GM21619 (cell line): ENCODE measurements around the gene NT5DC4.
"Not testable (repeated sequence)": the region's sequence is repeated elsewhere in the genome, so short reads cannot be mapped to it uniquely, and the experiment has no call there.

Source experiments
- ATAC-seq: cut with Tn5 transposase; IDR thresholded peaks from one replicate; pipeline ENCODE4 v1.9.1; 2021; ENCODE audit not compliant: unreplicated experiment

The NT5DC4 gene

GRCh38 chr2:112699984-112700667 lies 20.7 kb upstream of the NT5DC4 start:
- ATAC-seq, result no peak

- ATAC-seq, result no peak
Observed at GRCh38 chr2:112701052-112701451, 19.8 kb upstream of the NT5DC4 start.

GRCh38 chr2:112703684-112704083 lies 17.1 kb upstream of the NT5DC4 start:
- ATAC-seq, result no peak

- no peak for ATAC-seq
Observed at GRCh38 chr2:112705575-112705974, 15.2 kb upstream of the NT5DC4 start.

GRCh38 chr2:112706170-112706664 lies 14.6 kb upstream of the NT5DC4 start:
- no peak for ATAC-seq

- not testable (repeated sequence) for ATAC-seq
Observed at GRCh38 chr2:112706947-112707346, 13.9 kb upstream of the NT5DC4 start.

GRCh38 chr2:112708968-112709367 lies 11.9 kb upstream of the NT5DC4 start:
- ATAC-seq, result no peak

GRCh38 chr2:112709703-112710102 lies 11.1 kb upstream of the NT5DC4 start:
- ATAC-seq, result no peak

- no peak for ATAC-seq
Observed at GRCh38 chr2:112710956-112711750, 9.7 kb upstream of the NT5DC4 start.

GRCh38 chr2:112712465-112712864 lies 8.4 kb upstream of the NT5DC4 start:
- ATAC-seq, result no peak

- ATAC-seq, result no peak
Observed at GRCh38 chr2:112712903-112713584, 7.8 kb upstream of the NT5DC4 start.

- ATAC-seq, result no peak
Observed at GRCh38 chr2:112713585-112713925, 7.3 kb upstream of the NT5DC4 start.

- ATAC-seq, result no peak
Observed at GRCh38 chr2:112713926-112714325, 6.9 kb upstream of the NT5DC4 start.

GRCh38 chr2:112714331-112714730 lies 6.5 kb upstream of the NT5DC4 start:
- ATAC-seq, result no peak

GRCh38 chr2:112714836-112715631 lies 5.8 kb upstream of the NT5DC4 start:
- ATAC-seq, result no peak

GRCh38 chr2:112716094-112716493 lies 4.7 kb upstream of the NT5DC4 start:
- not testable (repeated sequence) for ATAC-seq

GRCh38 chr2:112716826-112717352 lies 3.9 kb upstream of the NT5DC4 start:
- ATAC-seq, result not testable (repeated sequence)

GRCh38 chr2:112718863-112719370 lies 1.9 kb upstream of the NT5DC4 start:
- ATAC-seq, result no peak

- no peak for ATAC-seq
Observed at GRCh38 chr2:112721819-112722522, 1.2 kb downstream of the NT5DC4 start.
